Activated CD4-positive, alpha-beta T cell treated with anti-CD3 and anti-CD28 coated beads for 1 hour (primary cell): ENCODE results near the gene SPNS3.

Experiments
- DNase-seq: peaks from one replicate; pipeline ENCODE4 v3.0.0-alpha.2; 2020

The SPNS3 gene

DNA sequence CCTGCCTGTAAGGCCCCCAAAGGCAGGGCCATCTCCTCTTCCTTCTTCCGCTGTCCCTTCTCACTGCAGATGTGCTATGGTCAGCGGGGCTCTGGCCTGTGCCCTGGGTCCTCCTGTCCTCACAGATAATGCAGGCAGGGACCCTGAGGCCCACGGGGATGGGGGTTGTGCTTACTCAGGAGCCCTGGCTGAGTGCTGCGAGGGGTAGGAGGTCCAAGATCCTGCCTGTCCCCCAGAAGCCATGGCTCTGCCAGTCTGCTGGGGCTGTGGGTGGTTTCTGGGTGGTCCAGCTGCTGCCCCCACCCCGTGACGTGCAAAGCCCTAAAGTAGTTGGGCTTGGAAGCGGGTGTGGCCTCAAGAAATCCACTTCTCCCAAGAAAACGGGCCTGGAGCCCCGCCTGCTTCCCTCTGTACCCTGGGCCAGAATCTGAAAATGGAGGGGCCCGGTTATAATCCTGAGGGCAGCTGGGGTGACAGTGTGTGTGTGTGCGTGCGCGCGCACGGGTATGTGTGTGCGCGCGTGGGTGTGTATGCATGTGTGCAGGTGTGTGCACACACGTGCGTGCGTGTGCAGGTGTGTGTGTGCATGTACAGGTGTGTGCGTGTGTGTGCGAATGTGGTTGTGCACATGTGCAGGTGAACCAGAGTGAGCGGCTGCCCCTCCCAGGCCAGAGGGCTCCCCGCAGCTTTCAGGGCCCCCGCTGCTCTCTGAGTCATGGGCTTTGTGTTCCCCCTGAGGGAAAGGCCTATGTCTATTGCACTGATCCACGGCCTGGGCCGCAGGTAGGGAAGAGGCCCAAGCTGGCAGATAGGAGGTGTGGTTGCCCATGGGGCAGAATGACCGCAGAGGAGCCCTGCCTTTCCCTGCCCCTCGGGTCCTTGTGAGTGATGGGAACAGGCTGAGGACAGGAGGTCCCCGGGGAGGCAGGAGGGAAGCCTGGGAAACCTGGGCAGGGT, 78.7 kb downstream of the SPNS3 start:
- DNase-seq, result no peak

DNA sequence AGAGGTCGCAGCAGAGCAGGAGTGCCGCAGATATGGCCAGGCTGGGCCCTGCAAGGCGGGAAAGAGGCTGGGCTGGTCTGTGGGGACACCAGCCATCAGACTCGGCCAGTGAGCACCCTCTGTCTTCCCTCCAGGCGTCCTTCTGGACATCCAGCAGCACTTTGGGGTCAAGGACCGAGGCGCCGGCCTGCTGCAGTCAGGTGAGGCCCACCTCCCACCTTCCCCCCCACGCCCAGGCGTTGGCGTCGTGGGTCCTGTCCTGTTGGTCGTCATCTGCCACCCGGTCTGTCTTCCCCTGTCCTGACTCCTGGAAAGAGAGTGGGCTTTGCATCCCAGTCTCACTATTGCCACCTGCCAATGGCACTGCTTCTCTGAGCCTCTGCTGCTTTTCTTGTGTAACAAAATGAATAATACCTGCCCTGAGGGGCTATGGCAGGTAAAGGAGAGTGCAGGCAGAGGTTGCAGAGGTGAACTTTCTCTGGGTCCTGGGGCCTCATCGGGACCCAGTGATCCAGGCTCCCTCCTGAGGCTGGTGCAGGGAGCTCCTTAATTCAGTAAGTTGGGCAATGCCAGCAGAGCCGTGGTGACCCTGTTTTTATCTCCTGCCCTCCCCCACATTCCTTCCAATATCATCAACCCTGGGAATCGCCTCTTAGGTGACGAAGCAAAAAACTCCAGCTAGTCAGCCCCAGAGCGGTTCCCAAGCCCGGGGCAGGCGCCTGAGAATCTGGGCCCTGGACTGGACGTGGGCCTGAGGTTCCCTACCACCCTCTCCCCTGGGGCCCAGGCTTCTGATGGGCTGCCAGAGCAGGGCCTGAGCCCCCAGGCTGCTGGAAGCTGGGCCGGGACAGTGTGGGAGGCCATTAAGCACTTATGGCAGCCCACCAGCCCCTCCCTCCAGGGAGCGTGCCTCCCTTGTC, 79.6 kb downstream of the SPNS3 start:
- DNase-seq, result no peak

DNA sequence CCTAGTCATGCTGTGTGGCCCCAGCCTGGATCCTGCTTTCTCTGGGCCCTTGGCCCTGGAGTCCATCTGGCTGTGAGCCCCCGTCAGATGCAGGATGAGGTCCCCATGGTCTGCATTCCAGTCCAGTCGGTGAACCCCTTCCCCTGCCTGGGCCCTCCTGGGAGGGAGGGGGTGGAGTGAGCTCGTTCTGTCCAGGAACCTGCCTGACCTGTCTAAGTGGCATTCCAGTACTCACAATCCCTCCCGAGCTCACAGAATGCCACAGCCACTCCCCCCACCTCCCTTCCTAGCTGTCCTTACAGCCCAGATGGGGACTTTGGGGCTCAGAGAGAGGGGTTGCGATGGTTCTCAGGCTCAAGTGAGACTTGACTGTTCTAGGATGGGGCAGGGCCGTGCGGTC, 80.5 kb downstream of the SPNS3 start:
- DNase-seq, result no peak

DNA sequence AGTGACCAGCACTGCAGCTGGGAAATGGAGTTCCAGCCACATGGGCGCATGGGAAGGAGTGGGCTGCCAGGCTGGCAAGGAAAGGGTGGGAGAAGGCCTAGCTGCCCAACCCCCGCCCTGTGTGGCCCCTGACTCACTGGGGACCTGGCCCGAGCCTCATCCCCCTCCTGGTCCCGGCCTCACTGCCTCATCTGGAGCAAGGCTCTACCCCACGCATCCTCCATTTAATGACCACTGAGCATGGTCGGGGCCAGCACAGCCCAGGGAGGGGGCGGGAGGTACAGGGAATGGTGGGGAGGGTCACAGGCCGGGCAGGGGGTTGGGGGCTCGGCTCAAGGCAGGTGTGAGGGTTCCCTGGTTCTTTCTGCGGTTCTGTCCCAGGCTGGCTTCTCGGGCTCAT, 81.0 kb downstream of the SPNS3 start:
- DNase-seq, result no peak

DNA sequence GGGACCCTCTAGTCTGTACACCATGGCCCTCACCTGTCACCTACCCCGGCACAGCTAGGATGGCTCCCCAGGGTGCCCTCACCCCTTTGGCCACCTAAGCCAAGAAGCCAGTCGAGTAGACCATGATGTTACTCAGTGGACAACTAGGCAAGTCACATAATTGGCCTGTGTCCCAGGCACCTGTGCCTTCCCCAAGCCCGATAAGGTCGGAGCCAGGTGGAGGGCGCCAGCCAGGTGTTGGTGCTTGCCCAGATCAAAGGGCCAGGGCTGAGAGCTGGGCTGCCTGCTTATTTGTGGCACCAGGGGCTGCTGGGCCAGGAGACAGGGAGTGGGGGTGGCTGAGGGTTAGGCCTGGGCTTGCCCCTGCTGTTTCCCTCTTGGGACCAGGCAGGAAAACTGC, 81.8 kb downstream of the SPNS3 start:
- no peak for DNase-seq

DNA sequence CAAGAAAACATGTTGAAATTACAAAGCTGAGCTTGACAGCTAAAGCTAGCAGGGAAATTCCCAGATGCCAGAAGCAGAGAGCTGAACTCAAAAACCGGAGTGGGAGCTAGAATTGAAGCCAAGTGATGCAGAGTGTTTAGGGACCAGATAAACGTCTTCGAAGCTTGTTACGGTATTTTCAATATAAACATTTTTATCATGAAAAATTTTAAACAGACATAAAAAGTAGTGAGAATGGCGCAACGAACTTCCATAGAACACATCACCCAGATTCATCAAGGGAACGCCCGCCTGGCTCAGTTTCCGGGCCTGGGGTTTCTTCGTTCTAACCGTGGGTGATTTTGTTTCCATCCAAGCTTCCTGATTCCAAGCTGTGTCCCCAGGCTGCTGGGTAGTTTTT, 83.0 kb downstream of the SPNS3 start:
- no peak for DNase-seq

DNA sequence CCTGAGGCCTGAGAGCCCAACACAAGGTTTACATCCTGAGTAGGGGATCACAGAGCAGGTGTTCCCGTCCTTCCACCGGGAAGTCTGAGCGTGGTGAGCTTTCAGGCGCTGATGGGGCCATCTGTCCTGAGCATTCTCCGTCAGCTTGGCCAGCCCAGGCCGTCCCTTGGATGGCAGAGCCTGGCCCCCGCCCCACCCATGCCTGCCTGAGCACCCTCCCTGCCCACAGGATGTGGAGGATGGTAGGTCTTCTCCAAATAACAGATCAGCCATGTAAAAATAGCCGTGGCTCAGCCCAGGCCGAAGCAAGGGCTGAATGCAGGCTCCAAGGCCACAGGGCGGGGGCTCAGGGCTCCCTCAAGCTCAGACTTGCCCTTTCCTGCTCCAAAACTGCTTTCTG, 85.2 kb downstream of the SPNS3 start:
- DNase-seq, result no peak

DNA sequence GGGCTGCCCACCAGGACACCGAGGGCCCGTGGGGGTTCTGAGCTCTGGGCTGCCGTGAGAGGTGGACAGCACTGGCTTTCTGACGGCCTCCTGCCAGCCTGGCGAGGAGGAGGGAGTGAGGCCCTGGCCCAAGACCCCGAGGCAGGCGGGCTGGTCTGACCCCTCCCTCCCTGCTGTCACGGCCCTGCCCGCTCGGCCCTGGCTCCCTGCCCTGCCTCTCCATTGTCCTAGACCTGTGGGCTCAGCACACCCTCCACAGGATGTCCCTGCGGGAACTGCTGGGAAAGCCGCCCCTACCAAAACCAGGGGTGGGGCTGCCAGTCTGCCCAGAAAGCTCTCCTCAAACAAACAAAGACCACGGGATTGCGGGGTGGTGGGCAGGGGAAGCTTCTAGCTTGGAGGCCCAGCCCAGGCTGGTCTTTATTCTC, 85.6 kb downstream of the SPNS3 start:
- DNase-seq, result no peak

DNA sequence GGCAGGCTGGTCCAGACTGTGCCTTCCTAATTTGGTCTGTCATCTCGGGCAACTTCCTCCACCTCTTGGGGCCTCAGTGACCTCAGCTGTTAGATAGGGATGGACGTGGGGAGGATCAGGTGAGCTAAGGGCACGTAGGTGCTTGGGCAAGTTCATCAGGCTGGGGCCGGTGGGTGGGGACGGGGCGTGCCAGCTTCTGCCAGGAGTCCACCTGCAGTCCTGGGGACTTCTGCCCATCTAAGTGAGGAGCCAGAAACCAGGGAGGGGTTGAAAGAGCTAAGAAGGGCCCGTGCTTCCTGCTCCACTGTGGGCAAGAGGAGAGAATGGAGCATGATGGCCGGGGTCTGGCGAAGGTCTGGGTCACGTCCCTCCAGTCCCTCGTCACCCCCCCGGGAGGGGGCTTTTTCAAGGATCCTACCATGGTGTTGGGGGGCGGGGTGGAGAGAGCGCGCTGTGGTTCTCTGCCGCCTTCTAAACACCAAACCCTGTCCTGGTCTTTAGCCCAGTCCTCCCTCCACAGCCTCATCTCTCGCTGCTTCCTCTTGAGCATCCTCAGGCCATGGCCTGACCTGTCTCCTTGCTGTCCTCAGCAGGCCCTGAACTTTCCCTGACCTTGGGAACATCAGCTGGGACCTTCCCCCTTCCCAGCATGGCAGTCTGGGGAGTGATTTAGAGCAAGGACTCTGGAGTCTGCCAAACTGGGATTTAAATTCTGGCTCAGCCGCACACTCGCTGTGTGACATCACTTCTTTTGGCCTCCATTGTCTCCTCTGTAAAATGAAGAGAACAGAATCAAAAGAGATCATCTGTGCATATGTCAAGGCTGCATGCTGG, 86.5 kb downstream of the SPNS3 start:
- DNase-seq, result no peak

DNA sequence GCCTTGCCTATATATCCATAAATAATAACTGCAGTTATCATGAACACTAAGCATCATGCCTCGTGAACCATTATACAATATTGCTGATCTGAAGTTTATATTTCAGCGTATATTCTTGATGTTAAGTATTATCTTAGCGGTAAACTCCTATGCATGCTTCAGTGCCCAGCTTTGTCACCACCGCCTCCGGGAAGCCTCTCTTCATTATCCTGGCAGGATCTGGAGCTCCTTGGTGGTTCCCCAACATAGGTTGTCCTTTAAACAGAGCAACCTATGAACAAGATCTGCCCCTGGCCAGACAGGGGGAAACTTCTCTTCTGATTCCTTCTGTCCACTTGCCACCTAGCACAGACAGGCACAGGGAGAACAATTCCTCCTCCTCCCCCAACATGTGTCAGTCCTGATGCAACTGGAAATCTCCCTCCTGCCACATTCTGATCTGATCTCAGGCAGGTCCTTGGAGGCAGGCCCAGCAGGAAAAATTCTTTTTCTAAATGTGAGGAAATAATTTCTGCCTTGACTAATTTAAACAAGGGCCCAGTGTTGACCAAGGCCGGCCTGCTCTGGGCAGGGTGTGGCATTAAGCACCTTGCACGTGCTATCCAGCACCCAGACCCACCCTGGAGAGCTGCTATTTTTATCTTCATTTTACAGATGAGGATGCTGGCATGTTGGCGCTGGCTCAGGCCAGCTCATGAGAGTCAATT, 87.3 kb downstream of the SPNS3 start:
- DNase-seq, result no peak

DNA sequence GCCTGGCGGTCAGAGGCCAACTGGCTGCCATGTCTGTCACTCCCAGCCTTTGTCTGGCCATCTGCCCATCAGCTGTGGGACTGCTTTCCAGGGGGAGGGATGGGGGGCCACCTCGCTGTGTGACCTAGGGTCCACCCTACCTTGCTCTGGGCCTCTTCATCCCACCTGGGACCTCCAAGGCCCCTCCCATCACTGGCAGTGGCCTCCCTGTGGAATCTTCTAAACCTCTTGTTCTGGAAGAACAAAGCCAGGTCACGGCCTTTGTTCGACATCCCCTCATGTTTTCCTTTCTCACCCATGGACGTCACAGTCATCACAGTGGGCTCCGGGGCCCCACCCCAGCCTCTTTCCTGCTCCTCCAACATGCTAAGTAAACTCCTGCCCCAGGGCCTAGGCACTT, 88.9 kb downstream of the SPNS3 start:
- DNase-seq, result no peak

DNA sequence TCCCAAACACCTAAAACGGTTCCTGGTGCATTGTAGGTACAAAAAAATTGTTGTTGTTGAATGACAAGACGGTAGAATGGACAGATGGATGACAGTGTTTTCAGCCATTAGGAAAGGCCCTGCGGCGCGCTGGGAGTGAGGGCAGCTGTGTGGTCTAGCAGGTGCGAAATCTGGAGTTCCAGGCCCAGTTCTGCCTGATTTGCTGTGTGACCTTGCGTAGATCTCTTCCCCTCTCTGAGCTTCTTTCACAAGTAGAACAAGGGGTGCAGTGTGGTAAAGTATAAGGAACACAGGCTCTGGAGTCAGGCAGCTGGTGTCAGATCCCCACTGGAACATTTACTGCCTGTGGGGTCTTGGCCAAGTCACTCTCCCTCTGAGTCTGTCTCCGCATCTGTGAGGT, 90.2 kb downstream of the SPNS3 start:
- no peak for DNase-seq

DNA sequence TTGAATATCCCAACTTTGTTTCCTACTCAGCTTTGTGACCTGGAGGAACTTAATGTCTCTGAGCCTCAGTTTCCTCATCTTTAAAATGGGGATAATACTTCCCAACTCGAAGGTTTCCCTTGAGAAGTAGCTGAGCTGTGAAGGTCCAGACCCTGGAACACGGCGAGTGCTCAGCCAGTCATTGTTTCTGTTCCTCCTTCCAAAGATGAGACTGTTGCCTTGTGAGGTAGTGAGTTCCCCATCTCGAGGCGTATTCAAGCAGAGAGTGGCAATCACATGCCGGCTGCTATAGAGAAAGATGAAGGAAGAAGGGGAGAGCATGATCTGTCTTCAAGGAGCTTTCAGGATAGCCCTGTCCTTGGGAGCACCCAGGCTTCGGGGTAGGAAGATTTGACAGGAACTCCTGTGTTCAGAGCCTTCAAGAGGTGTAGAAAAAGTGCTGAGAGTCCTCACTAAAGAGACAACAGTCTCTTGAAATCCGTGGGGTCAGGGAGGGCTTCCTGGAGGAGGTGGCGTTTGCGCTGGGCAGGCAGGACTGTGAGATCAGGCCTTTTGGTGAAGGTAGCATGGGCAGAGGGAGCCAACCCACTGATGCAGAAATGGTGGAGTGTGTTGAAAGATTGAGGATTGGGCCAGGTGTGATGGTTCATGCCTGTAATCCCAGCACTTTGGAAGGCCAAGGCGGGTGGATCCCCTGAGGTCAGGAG, 92.1 kb downstream of the SPNS3 start:
- DNase-seq, result no peak

DNA sequence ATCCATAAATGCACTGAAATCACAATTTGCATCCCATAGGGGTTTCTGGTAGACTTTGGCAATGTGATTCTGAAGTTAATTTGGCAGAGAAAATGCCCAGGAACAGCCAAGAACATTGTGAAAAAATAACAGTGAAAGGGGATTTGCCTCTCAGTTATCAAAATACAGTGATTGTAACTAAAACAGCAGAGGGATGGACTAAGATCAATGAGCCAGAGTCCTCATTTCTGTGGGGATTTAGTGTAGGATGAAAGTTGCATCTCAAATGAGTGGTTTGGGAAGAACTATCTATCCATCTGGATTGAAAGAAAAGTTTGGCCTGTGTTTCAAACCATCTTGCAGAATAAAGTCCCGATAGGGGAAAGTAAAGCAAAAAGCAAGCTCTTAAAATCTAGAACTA, 93.4 kb downstream of the SPNS3 start:
- DNase-seq, result no peak

DNA sequence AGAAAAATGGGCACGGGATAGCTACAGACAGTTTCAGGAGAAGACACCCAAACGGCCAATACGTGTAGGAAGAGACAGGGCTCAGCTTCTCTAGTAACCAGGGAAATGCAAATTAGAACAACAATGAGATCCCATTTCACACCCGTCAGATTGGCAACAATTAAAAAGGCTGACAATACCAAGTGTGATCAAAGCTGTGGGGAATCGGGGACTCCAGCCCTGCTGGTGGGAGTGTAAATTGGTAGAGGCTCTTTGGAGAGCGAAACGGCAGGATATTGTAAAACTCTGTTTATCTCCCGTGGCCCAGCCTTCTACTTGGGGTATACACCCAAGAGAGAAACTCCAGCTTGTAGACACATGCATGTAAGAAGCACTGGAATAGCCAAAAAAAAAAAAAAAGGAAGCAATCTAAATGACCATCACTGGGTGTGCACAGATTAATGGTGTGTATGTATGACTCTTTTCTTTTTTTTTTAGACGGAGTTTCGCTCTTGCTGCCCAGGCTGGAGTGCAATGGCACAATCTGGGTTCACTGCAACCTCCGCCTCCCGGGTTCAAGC, 93.9 kb downstream of the SPNS3 start:
- DNase-seq, result no peak

DNA sequence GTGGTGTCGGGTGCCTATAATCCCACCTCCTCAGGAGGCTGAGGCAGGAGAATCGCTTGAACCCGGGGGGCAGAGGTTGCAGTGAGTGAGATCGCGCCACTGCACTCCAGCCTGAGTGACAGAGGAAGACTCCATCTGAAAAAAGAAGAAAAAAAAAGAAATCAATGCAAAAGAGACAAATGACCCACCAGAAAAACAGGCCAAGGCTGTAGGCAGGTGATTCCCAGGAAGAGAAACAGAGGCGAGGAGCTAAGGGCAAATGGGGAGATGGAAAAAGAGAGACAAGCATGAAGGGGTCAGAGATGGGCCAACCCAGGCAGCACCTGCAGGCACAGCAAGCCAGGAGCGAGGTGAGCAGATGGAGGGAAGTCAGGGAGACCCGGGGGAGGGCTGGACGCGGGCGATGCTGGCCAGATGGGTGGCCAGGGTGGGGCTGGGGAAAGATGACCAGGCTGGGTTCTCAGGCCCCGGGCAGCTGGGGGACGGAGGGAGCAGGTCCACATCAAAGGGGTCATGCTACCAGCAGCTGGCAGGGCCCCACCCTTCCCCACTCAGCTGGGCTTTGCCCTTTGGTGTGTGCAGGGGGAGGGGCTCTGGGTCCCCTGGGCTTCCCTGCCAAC, 95.9 kb downstream of the SPNS3 start:
- no peak for DNase-seq

DNA sequence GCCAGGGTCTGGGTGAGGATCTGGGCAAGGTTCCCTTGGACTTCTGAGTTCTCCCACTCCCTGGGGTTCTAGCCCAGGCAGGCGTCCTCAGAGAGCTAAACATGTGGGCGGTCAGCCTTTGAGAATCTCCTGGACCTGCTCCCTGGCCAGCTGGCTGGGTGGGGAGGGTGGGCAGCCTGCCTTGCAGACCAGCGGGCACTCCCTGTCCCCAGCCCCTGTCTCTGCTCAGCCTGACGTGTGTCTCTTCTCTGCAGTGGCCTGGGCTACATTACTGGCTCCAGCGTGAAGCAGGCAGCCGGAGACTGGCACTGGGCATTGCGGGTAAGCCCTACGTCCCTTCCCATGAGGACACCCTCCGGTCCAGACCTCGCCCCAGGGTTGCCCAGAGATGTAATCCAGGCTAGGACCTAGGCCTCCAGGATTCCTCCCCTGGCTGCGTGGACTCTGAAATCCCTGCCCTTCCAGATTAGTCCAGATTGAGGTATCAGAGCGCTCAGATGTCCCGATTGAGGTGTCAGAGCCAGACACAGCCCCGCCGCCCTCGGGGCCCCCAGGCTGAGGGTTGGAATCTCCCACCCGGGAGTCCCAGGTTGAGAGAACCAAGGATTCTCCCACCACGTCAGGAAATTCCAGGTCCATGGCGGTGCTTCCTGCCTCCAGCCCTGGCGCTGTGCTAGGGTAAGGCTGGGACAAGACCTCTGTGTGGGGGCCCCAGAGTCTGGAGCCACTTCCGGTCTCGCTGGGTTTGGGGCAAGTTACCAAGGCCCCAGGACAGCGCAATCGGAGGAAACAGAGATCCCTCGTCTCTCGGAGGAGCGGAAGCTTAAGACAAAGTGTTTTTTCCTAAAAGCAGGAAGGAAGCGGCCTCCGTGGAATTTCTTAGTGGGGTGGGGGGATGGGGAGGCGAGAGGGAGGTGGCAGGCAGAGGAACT, 97.3 kb downstream of the SPNS3 start:
- no peak for DNase-seq

DNA sequence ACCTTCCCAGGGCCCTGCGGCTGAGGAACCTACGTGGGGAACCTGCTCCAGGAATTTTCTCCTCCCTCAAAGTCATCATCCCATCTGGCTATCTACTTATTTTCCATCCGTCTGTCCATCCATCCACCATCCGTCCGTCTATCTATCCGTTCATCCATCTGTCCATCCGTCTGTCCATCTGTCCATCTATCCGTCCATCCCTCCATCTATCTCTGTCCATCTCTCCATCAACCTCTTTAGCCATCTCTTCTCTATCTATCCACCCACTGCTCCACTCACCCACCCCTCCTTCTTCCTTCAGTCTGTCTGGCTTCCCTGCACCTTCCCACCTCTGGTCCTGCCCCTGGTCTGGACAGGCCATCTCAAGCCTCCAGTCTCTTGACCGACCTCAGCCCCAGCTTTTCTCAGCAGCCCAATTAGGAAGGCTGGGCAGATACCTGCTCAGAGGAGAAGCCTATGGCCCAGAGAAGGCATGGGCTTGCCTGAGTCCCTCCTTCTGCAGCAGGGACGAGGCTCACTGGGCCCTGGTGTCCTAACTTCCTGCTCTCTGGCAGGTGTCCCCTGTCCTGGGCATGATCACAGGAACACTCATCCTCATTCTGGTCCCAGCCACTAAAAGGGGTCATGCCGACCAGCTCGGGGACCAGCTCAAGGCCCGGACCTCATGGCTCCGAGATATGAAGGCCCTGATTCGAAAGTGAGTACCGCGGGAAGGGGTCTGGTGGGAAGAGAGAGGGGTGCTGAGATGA, 98.4 kb downstream of the SPNS3 start:
- no peak for DNase-seq
